ENCODE data around the gene PTP4A1.

Gene PTP4A1

DNA sequence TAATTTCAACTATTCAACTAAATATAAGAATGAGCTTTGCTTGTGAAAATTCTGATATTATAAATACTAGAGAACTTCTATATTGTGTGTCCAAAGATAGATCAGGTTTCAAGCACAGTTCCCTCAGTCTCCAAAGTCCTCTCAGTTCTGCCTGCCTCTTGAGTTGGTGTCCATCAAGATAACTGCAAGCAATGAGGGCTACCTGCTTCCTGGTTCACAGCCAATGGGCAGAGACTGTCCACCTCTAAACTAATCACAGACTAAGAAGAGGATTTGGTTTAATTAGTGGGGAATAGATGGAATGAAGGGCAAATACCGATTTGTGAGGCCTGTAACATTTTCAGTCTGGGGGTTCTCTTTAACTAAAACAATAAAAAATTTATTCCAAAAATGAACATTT lies 41.3 kb upstream of the PTP4A1 start:
- Histone ChIP-seq H2AK5ac (ENCODE audit: low read depth, low read length) (no peak overlapping the region), H2AFZ (ENCODE audit: low read length) (no peak overlapping the region), H3K4ac (ENCODE audit: low read length) (no peak overlapping the region), H2BK12ac (ENCODE audit: low read length) (no peak overlapping the region), H3K4me3 (ENCODE audit: low read length in 2 of 2) (no peak overlapping the region), H3K9ac (ENCODE audit: low read depth, low read length, poor library complexity) (no peak overlapping the region), H3K18ac (ENCODE audit: low read length) (no peak overlapping the region), H3K4me1 (ENCODE audit: control insufficient read depth in 2 of 2, insufficient read depth in 1 of 2, low read depth in 1 of 2, low read length in 2 of 2) (no peaks in the 10 kb centered on the region), H4K91ac (ENCODE audit: low read depth, low read length, poor library complexity) (no peak overlapping the region), H3K27me3 (ENCODE audit: control insufficient read depth in 3 of 3, insufficient read depth in 3 of 3, low read depth in 1 of 3, low read length in 3 of 3) (no peaks in the 10 kb centered on the region), H3K4me2 (ENCODE audit: insufficient read depth, low read length, poor library complexity, severe bottlenecking) (no peak overlapping the region), H3K79me1 (ENCODE audit: low read depth, low read length) (peaks cover 2% of the 10 kb centered on the region), H3K9me3 (replicated peaks in 1 of 2; ENCODE audit: control insufficient read depth in 2 of 2, insufficient read depth in 1 of 2, low read depth in 1 of 2, low read length in 2 of 2) (peaks cover 0 to 1% of the 10 kb centered on the region in 2 donors), H2BK120ac (ENCODE audit: low read depth, low read length) (no peak overlapping the region), H2BK15ac (ENCODE audit: low read length) (no peak overlapping the region), H4K8ac (ENCODE audit: low read depth, low read length) (no peak overlapping the region), H3K23ac (ENCODE audit: low read depth, low read length, poor library complexity) (no peak overlapping the region), H3K14ac (ENCODE audit: low read length) (no peak overlapping the region), H2BK5ac (ENCODE audit: low read length) (no peak overlapping the region), H3K27ac (replicated peaks; ENCODE audit: low read length) (no peak overlapping the region), H3K36me3 (replicated peaks in 1 of 2; ENCODE audit: control insufficient read depth in 2 of 2, insufficient read depth in 2 of 2, low read length in 2 of 2) (no peaks in the 10 kb centered on the region)
- no peak for DNase-seq (ENCODE audit: low spot score)
- WGBS, 2 donors (ENCODE audit: extremely low coverage in 2 of 2, insufficient read length in 2 of 2, insufficient replicate concordance in 1 of 2), result no CpG with 5 or more reads among the region's 1 CpG

GRCh38 chr6:63533026-63533425 lies 39.3 kb upstream of the PTP4A1 start:
- Histone ChIP-seq H3K9ac (ENCODE audit: low read depth, low read length, poor library complexity) (no peak overlapping the region), H3K36me3 (replicated peaks in 1 of 2; ENCODE audit: control insufficient read depth in 2 of 2, insufficient read depth in 2 of 2, low read length in 2 of 2) (no peaks in the 10 kb centered on the region), H3K79me1 (ENCODE audit: low read depth, low read length) (no peaks in the 10 kb centered on the region), H4K91ac (ENCODE audit: low read depth, low read length, poor library complexity) (no peak overlapping the region), H3K4me1 (ENCODE audit: control insufficient read depth in 2 of 2, insufficient read depth in 1 of 2, low read depth in 1 of 2, low read length in 2 of 2) (no peaks in the 10 kb centered on the region), H3K4ac (ENCODE audit: low read length) (no peak overlapping the region), H3K18ac (ENCODE audit: low read length) (no peak overlapping the region), H3K27me3 (ENCODE audit: control insufficient read depth in 3 of 3, insufficient read depth in 3 of 3, low read depth in 1 of 3, low read length in 3 of 3) (no peaks in the 10 kb centered on the region), H2AFZ (ENCODE audit: low read length) (no peak overlapping the region), H2AK5ac (ENCODE audit: low read depth, low read length) (no peak overlapping the region), H3K4me3 (ENCODE audit: low read length in 2 of 2) (no peak overlapping the region), H3K14ac (ENCODE audit: low read length) (no peak overlapping the region), H2BK120ac (ENCODE audit: low read depth, low read length) (no peak overlapping the region), H2BK12ac (ENCODE audit: low read length) (no peak overlapping the region), H3K4me2 (ENCODE audit: insufficient read depth, low read length, poor library complexity, severe bottlenecking) (no peak overlapping the region), H3K9me3 (replicated peaks in 1 of 2; ENCODE audit: control insufficient read depth in 2 of 2, insufficient read depth in 1 of 2, low read depth in 1 of 2, low read length in 2 of 2) (peaks cover 0 to 1% of the 10 kb centered on the region in 2 donors), H3K27ac (replicated peaks; ENCODE audit: low read length) (no peak overlapping the region), H3K23ac (ENCODE audit: low read depth, low read length, poor library complexity) (no peak overlapping the region), H2BK5ac (ENCODE audit: low read length) (no peak overlapping the region), H2BK15ac (ENCODE audit: low read length) (no peak overlapping the region), H4K8ac (ENCODE audit: low read depth, low read length) (no peak overlapping the region)
- DNase-seq (ENCODE audit: low spot score), result no peak
- no CpG with 5 or more reads among the region's 3 CpGs for WGBS, 2 donors (ENCODE audit: extremely low coverage in 2 of 2, insufficient read length in 2 of 2, insufficient replicate concordance in 1 of 2)

DNA sequence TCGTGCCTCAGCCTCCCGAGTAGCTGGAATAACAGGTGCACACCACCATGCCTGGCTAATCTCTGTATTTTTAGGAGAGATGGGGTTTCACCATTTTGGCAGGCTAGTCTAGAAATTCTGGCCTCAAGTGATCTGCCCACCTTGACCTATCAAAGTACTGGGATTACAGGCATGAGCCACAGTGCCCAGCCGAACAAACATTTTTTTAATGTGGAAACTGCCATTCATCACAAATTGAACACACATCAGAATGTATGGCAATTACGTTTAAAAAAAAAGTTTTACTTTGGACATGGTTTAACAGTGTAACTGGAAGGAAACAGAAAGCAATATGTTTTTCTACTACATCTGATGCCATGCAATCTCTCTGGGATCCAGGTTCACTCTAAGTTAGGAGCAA lies 38.3 kb upstream of the PTP4A1 start:
- Histone ChIP-seq H2BK5ac (ENCODE audit: low read length) (no peak overlapping the region), H3K18ac (ENCODE audit: low read length) (no peak overlapping the region), H3K14ac (ENCODE audit: low read length) (no peak overlapping the region), H3K27me3 (ENCODE audit: control insufficient read depth in 3 of 3, insufficient read depth in 3 of 3, low read depth in 1 of 3, low read length in 3 of 3) (no peaks in the 10 kb centered on the region), H3K79me1 (ENCODE audit: low read depth, low read length) (no peaks in the 10 kb centered on the region), H2BK15ac (ENCODE audit: low read length) (no peak overlapping the region), H2BK120ac (ENCODE audit: low read depth, low read length) (no peak overlapping the region), H3K4me1 (ENCODE audit: control insufficient read depth in 2 of 2, insufficient read depth in 1 of 2, low read depth in 1 of 2, low read length in 2 of 2) (no peaks in the 10 kb centered on the region), H4K91ac (ENCODE audit: low read depth, low read length, poor library complexity) (no peak overlapping the region), H3K4me3 (ENCODE audit: low read length in 2 of 2) (no peak overlapping the region), H2AFZ (ENCODE audit: low read length) (no peak overlapping the region), H3K4ac (ENCODE audit: low read length) (no peak overlapping the region), H2AK5ac (ENCODE audit: low read depth, low read length) (no peak overlapping the region), H3K9me3 (replicated peaks in 1 of 2; ENCODE audit: control insufficient read depth in 2 of 2, insufficient read depth in 1 of 2, low read depth in 1 of 2, low read length in 2 of 2) (peaks cover 0 to 1% of the 10 kb centered on the region in 2 donors), H4K8ac (ENCODE audit: low read depth, low read length) (no peak overlapping the region), H3K36me3 (replicated peaks in 1 of 2; ENCODE audit: control insufficient read depth in 2 of 2, insufficient read depth in 2 of 2, low read length in 2 of 2) (no peaks in the 10 kb centered on the region), H3K27ac (replicated peaks; ENCODE audit: low read length) (no peak overlapping the region), H2BK12ac (ENCODE audit: low read length) (no peak overlapping the region), H3K23ac (ENCODE audit: low read depth, low read length, poor library complexity) (no peak overlapping the region), H3K9ac (ENCODE audit: low read depth, low read length, poor library complexity) (no peak overlapping the region), H3K4me2 (ENCODE audit: insufficient read depth, low read length, poor library complexity, severe bottlenecking) (no peak overlapping the region)
- no peak for DNase-seq (ENCODE audit: low spot score)
- WGBS, 2 donors (ENCODE audit: extremely low coverage in 2 of 2, insufficient read length in 2 of 2, insufficient replicate concordance in 1 of 2), result no CpG with 5 or more reads among the region's 4 CpGs

GRCh38 chr6:63537201-63537958 lies 34.9 kb upstream of the PTP4A1 start:
- no peaks in the 10 kb centered on the region for H3K9me3 ChIP-seq (replicated peaks in 1 of 2; ENCODE audit: control insufficient read depth in 2 of 2, insufficient read depth in 1 of 2, low read depth in 1 of 2, low read length in 2 of 2)
- no peak overlapping the region for H3K4ac ChIP-seq (ENCODE audit: low read length)
- no peak overlapping the region for H3K14ac ChIP-seq (ENCODE audit: low read length)
- DNase-seq (ENCODE audit: low spot score), result no peak
- H3K9ac ChIP-seq (ENCODE audit: low read depth, low read length, poor library complexity), result no peak overlapping the region
- no peak overlapping the region for H2AFZ ChIP-seq (ENCODE audit: low read length)
- H3K18ac ChIP-seq (ENCODE audit: low read length), result no peak overlapping the region
- no peaks in the 10 kb centered on the region for H3K27me3 ChIP-seq (ENCODE audit: control insufficient read depth in 3 of 3, insufficient read depth in 3 of 3, low read depth in 1 of 3, low read length in 3 of 3)
- no peak overlapping the region for H4K91ac ChIP-seq (ENCODE audit: low read depth, low read length, poor library complexity)
- H2BK15ac ChIP-seq (ENCODE audit: low read length), result no peak overlapping the region
- H3K79me1 ChIP-seq (ENCODE audit: low read depth, low read length), result no peaks in the 10 kb centered on the region
- H3K36me3 ChIP-seq (replicated peaks in 1 of 2; ENCODE audit: control insufficient read depth in 2 of 2, insufficient read depth in 2 of 2, low read length in 2 of 2), result no peaks in the 10 kb centered on the region
- no CpG with 5 or more reads among the region's 9 CpGs for WGBS, 2 donors (ENCODE audit: extremely low coverage in 2 of 2, insufficient read length in 2 of 2, insufficient replicate concordance in 1 of 2)
- no peak overlapping the region for H3K4me3 ChIP-seq (ENCODE audit: low read length in 2 of 2)
- H2BK5ac ChIP-seq (ENCODE audit: low read length), result no peak overlapping the region
- H2BK12ac ChIP-seq (ENCODE audit: low read length), result no peak overlapping the region
- no peak overlapping the region for H2AK5ac ChIP-seq (ENCODE audit: low read depth, low read length)
- H3K23ac ChIP-seq (ENCODE audit: low read depth, low read length, poor library complexity), result no peak overlapping the region
- H4K8ac ChIP-seq (ENCODE audit: low read depth, low read length), result no peak overlapping the region
- no peak overlapping the region for H2BK120ac ChIP-seq (ENCODE audit: low read depth, low read length)
- no peak overlapping the region for H3K4me2 ChIP-seq (ENCODE audit: insufficient read depth, low read length, poor library complexity, severe bottlenecking)
- H3K4me1 ChIP-seq (ENCODE audit: control insufficient read depth in 2 of 2, insufficient read depth in 1 of 2, low read depth in 1 of 2, low read length in 2 of 2), result no peaks in the 10 kb centered on the region
- no peak overlapping the region for H3K27ac ChIP-seq (replicated peaks; ENCODE audit: low read length)
